NCI-H748 treated with DMSO at 0.1 percent for 48 hours (cell line): ENCODE results near the gene FBRSL1.

Experiments used
- DNase-seq: peaks from one replicate; lab custom pipeline; 2025; lab: John Stamatoyannopoulos, UW

FBRSL1 gene

DNA sequence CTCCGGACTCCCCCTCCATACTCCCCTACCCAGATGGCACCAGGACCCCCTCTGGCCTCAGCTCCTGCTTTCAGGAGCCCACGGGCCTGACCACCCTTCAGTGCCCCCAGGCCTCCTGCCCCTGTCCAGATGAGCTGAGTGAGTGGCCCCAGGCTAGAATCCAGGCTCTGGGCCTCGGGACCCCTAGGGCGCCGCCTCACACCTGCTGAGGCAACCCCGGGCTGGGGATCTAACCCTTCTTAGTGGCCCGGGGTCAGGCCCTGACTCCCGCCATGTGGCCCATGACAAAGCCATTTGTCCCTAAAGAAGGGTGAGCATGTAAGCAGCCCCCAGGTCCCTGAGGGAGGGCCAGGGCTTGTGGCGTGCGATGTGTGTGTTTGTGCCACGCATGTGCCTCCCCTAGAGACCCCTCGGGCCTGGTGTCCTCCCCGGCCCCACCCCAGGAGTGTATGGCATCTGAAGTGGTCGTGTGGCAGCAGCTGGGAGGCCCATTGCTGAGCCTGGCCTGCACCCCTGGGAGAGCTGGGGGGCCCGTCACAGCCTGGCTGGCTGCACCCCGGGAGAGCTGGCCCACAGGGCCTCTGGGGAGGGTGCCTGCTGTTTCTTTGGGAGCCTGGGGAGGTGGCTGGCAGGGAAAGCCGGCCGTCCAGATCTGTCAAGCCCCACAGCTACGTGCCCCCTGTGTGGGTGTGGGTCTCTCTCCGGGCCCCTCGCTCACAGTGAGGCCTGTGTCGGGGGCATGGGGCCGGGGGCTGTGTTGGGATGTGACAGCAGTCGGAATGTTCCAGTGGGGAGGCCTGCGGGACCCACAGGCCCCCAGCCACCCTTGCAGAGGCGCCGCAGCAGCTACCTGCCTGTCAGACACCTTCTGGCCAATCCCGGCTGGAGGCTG is 7.8 kb downstream of the FBRSL1 start:
- DNase-seq: no peak

GRCh38 chr12:132498931-132499330 is 9.0 kb downstream of the FBRSL1 start:
- DNase-seq: no peak

- no peak for DNase-seq
Observed at GRCh38 chr12:132500142-132500855, 10.3 kb downstream of the FBRSL1 start.

DNA sequence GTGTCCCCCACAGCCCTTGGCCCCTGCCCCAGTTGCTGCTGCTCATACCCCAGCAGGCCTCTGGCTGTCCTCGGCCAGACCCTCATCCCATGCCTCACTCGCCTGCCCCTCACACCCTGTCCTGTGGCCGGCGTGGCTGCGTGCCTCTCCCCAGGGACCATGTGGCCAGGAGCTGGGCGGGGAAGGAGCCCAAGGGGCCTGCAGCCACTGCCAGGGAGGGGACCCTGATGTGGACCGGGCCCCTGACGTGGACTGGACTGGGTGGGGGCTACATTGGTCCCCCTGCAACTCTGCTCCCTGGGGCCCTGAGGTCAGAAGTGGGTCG is 10.9 kb downstream of the FBRSL1 start:
- no peak for DNase-seq

DNA sequence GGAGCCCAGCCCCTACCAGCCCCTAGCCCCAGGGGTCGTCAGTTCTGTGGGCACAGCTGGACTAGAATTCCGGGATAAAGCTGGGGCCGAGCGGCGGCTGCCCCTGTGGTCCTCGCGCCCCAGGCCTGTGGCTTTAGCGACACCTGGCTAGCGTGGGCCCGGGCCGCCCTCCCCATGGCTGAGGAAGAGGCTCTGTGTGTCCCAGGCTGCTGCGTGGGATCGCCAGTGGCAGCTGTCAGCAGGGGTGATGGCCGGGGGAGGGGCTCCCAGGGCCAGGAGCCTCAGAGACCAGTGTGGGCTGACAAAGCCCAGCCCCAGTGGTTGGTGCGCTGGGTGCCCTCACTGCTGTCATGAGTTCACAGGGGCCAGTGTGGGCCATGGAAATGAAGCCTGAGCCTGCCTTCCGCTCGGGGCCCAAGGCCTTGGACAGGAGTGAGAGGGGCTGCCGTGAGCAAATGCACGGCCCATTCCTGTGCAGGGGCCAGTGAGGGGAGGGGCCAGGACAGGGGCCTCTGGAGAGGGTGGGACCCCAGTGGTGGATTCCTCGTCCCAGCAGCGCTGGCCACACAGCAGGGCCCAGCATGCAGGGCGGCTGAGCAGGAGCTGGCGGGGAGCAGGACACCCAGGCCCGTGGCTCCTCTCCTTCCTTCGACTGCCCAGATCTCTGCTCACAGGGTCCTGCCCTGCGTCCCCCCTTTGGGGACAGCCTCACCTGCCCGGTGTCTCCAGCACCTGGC is 11.4 kb downstream of the FBRSL1 start:
- no peak for DNase-seq

DNA sequence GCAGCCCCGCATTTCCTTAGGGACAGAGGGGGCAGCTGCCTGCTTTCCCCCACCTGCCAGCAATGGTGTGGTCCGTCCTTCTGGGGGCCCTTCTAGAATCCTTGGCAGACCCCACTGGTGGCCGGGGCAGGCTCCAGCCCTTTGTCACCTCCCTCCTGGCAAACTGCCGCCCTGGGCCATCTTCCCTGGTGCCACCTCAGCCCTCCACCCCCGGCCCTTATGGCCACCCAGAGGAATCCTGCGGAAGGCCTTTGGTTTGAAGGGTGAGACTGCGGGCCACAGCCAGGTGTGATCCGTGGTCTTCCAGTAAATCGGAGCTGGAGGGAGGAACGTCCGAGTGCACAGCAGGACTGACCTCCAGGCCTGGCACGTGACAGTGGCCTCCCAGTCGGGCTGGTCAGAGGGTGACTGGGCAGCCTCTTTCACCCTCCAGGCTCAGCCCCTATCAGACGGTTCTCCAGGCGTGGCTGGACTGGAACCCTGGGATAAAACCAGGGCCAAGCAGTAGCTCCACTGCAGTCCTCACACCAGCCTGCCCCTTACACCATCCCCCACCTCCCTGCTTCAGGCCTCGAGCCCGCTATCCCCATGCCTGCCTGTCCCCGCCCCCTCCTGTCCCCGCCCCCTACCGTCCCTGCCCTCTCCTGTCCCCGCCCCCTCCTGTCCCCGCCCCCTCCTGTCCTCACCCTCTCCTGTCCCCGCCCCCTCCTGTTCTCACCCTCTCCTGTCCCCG is 12.4 kb downstream of the FBRSL1 start:
- DNase-seq: no peak

DNA sequence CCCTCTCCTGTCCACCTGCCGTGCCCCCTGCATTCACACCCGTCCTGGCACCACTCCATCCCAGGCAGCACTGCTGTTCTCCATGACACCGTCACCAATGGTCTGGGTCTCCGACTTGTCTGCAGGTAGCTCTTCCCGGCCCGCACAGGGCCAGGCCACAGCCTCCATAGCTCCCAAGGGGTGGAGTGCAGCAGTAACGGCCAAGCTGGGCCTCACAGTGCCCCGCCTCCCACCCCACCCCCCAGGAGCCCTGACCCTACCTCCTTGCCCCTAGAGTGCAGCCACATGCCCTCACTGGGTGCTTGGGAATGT is 12.9 kb downstream of the FBRSL1 start:
- no peak for DNase-seq

DNA sequence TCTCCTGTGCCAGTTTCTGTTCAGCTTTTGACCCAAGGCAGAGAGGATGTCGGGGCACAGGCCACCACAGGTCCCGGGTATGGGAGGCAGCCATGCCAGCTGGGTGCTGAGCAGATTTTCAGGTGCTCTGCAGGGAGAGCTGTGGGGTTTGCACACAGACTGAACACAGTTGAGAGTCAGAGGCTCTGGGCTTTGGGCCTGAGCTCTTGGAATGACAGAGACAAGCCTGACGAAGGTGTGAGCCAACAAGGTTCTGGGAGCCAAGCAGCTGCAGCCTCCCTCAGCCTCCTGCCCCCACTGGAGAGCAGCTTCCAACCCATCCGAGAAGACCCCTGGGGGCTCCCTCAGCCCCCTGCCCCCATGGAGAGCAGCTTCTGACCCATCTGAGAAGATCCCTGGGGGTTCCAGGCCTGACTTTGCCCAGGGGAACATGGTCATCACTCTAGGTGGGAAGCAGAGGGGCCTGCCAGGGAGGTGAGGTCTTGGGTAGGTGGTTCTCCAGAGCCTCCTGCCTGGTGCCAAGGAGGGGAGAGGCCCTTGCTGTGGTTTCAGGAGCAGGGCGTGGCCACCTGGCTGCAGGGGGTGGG is 13.8 kb downstream of the FBRSL1 start:
- no peak for DNase-seq

DNA sequence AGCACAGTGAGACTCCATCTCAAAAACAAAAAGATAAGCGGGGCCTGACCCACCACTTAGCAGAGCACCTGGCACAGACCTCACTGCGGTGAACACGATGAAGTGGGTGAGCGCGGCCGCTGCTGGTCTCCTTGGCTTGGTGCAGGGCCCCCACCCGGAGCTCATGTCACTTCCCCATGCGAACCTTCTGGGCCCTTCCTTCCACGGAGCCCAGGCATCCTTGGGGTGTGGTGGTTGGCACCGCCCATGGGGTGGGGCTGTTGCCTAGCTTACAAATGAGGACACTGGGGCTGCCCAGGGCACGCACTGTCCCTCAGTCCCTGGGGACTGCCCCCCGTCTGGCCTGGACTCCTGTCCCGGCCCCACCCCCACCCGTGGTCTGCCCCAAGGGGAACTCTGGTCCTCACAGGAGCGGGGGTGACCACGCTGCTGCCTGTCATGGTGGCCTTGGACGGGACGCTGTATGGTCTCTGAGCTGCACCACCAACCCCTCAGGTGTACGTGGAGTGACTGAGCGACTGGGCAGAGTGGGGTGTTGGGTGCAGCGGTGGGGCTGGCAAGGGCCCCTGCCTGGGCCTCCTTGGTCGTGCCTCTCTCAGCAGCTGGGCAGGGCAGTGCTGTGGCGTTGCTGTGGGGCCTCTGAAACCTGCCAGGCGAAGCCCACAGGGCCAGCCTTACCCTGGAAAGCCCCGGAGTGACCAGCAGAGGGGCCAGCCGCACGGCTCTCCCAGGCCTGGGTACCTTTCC is 15.3 kb downstream of the FBRSL1 start:
- DNase-seq: no peak

DNA sequence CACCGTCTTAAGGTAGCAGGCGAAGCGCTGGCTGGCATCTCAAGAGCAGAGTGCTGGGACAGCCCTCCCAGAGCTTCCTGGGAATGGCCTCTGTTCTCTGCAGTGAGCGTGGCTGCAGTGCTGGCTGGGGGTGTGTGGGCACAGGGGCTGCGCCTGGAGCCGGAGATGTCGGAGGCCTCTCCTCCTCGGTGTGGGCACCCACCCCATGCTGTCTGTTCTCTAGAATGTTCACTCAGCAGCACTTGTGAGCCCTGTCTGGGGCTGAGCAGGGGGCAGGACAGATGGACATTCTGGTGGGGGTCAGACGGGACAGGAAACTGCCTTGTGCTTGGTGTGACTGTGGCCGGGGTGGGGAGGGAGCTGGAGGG is 15.9 kb downstream of the FBRSL1 start:
- no peak for DNase-seq

DNA sequence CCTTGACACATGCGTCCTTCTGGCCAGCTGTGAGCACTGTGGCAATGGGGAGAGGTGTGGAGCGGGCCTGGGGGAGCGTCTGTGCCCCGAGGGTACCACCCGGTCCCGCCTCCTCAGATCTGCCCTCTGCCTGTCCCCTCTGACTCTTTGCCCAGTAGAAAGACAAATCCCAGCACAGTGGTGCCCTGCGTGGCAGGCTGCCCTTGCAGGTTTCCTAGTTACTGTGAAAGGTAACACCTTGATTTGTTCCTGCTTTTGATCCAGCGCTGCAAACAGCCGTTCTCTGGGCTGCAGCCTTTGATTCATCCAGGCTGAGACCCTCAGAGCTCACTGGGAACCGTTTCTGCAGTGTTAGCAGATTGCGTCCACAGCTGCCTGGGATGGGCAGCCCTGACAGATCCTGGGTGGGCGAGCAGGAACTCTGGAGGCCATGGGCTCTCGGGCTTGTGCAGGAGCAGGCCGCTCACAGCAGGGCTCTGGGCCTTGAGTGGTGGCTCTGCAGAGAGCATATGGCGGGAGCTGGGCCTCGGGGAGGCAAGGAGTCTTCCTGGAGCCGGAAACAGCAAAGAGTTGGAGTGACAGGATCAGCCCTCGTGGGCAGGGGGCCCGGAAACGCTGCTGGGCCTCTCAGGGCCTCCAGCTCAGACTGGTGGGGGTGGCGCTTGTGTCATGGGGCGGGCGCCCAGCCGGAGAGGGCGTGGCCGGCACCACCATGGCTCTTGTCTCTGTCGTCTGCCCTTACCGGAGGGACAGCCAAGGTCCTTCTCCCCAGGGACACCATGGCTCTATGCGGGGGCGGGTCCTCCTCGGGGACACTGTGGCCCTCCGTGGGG is 16.6 kb downstream of the FBRSL1 start:
- no peak for DNase-seq

DNA sequence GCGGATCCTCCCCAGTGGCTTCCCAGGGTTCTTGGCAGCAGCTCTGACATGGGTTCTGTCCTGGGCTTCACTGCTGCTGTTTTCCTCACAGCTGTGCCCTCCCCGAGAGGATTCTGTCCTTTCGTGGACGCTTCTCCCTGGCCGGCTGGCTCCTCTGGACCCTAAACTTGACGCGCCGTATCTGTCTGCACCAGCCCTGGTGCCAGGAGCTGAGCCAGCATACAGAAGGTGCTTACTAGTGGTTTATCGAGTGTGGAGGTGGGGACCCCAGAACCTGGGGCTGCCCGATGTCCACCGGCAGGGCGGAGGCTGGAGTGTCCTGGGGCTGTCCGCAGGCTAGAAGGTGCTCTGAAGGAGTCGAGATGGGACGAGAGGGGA is 17.2 kb downstream of the FBRSL1 start:
- DNase-seq: no peak

GRCh38 chr12:132507656-132508490 is 17.9 kb downstream of the FBRSL1 start:
- no peak for DNase-seq

GRCh38 chr12:132508491-132508740 is 18.5 kb downstream of the FBRSL1 start:
- DNase-seq: no peak

DNA sequence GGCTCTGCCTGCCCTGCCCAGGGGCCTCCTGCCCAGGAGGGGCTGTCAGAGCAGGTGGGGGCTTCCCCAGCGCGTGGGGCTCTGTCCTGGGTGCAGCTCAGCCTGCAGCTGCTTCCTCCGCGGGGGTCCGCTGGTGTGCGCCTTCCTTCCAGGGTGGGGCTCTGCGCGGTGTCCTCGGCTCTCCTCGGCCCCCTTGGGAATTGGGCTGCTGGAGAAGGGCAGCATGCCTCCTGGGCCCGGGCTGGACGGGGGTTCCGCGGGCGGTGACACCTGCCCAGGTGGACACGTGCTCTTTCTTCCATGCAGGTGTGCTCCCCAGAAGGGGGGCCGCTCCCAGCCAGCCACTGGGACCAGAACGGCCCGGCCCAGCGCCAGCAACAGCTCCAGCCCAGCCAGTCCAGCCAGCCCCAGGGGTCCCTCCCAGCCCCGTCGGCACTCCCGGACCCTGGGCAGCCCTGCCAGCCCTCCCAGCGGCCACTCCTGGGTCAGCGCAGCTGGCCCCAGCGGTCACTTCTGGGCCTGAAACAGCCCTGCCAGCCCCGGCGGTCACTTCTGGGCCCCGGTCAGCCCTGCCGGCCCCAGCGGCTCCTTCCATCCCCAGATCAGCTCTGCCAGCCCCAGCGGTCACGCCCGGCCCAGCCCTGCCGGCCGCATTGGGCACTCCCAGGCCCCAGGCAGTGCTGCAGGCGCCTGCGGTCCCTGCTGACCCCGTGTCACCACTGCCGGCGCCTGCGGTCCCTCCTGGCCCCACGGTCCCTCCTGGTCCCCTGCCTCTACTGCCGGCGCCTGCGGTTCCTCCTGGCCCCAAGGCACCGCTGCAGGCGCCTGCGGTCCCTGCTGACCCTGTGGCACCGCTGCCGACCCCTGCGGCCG is 19.1 kb downstream of the FBRSL1 start:
- no peak for DNase-seq

DNA sequence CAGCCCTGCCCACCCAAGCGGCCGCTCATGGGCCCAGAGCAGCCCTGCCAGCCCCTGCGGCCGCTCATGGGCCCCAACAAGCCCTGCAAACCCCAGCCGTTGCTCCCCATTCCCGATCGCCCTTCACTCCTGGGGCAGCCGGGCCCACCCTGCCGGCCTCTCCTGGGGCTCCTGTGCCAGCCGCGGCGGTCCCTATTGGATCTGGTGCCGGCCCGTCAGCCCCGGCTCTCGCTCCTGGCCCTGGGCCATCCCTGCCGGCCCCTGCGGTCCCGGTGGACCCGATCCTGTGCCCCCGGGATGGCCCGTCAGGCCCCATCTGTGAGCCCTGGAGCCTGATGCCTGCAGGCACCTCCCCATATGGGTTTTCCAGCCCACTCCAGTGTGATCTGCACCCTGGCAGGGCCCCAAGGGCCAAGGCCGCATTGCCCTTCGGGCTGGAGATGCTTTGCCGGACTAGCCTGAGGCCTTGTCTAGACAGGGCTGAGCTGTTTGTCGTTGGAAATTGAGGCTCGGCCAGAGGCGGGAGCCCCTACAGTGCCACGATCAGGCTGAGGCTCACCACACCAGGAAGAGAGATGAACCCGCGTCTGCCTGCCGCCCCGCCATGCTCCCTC is 20.3 kb downstream of the FBRSL1 start:
- DNase-seq: no peak

DNA sequence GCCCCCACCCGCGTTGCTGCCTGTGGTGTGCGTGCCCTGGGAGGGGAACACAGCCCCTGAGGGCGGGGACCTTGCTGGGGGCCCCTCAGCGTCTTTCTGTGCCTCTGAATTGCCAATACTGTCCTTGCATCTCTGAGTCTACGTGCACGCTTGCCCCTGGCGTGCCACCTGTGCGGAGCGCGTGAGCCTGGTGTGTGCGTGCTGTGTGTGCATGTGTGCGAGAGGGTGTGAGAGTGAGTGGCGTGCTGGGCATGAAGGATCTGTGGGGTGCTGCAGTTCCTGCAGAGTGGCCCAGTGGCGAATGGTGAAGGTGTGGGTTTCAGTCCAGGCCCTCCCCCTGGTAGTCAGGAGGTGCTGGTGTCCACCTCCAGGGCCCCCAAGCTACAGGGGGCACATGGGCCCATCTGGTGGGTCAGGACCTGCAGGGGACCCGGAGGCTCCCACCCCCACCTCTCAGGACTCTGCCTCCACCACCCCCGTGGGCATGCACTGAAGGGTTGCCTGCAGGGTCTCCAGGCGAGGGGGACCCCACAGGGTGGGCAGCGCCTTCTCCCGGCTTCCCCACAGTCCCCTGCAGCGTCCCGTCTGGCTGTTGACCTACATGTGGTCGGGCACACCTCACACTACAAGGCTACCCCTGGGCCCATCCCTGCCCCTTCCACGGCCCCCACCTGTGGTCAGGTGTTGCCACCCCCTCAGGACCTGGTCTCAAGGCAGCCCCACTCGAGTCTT is 21.0 kb downstream of the FBRSL1 start:
- DNase-seq: no peak
